Gastrocnemius medialis (tissue), 4 donors: ENCODE measurements around the gene RSU1. TPM values are rescaled to one million over a fixed set of nuclear protein-coding genes. Genes with fewer than 3 reads are reported as not detected.
A peak's percentile ranks its signal among the peaks of the same experiment; 100 is the strongest.

Source experiments
- ATAC-seq, 2 donors: fragments of 150-250 bp; one replicate each; pipeline ENCODE4 v1.9.1; 2016
- DNase-seq, 2 donors: peaks; one replicate each; pipeline ENCODE4 v3.0.0-alpha.2; 2019
- H3K27ac ChIP-seq, 4 donors: fragments of 200-600 bp; sonication (generic); 1 replicate in 1 of 4; 2 replicates in 3 of 4; pipeline ENCODE4 v1.5.1; 2016 to 2018; ENCODE audit warnings: mild to moderate bottlenecking in 2 of 4, moderate library complexity in 1 of 4
- H3K27me3 ChIP-seq, 3 donors: fragments of 200-600 bp; sonication (generic) in 2 of 3; 1 replicate in 1 of 3; 2 replicates in 2 of 3; pipeline versions ENCODE4 v1.5.1 to v1.6.0; 2016 to 2019; ENCODE audit warnings: mild to moderate bottlenecking in 1 of 3, moderate library complexity in 1 of 3
- H3K36me3 ChIP-seq, 2 donors: fragments of 200-600 bp; sonication (generic) in 1 of 2; one replicate each; pipeline ENCODE4 v1.5.1; 2017 to 2018
- H3K4me1 ChIP-seq, 2 donors: fragments of 200-600 bp; sonication (generic) in 1 of 2; one replicate each; pipeline ENCODE4 v1.5.1; 2016 to 2017; ENCODE audit warnings: mild to moderate bottlenecking in 2 of 2
- H3K4me3 ChIP-seq, 4 donors: fragments of 200-600 bp; sonication (generic) in 3 of 4; 1 replicate in 1 of 4; 2 replicates in 3 of 4; pipeline ENCODE4 v1.5.1; 2016 to 2019; ENCODE audit warnings: mild to moderate bottlenecking in 2 of 4
- H3K9me3 ChIP-seq, 3 donors: fragments of 200-600 bp; sonication (generic) in 2 of 3; 1 replicate in 1 of 3; 2 replicates in 2 of 3; pipeline ENCODE4 v1.5.1; 2016 to 2019
- CTCF ChIP-seq, 5 experiments: fragments of 450-650 bp in 3 of 5; fragments of 200-600 bp in 2 of 5; sonication (generic) in 2 of 5; IDR thresholded peaks in 4 of 5; conservative IDR thresholded peaks in 1 of 5; 1 replicate in 4 of 5; 2 replicates in 1 of 5; pipeline ENCODE4 v1.5.1; 2016 to 2019; ENCODE audit warnings: antibody characterized with exemption in 5 of 5, mild to moderate bottlenecking in 3 of 5, moderate library complexity in 3 of 5
- POLR2A ChIP-seq, 2 donors: fragments of 450-650 bp; IDR thresholded peaks; one replicate each; pipeline ENCODE4 v1.6.1; 2017; ENCODE audit warnings: antibody characterized with exemption in 2 of 2, mild to moderate bottlenecking in 2 of 2, moderate library complexity in 2 of 2
- in situ Hi-C, 4 donors: fragments of 200-750 bp; cut with MboI; loops; one replicate each; pipeline versions ENCODE4 v1.15.0 to v1.8.0; 2017; ENCODE audit warnings: low sequenced_read_pairs in 4 of 4
- intact Hi-C: fragments of 100-400 bp; cut with DNase I; formaldehyde crosslinking; loops from one replicate; pipeline ENCODE4 v1.15.1; 2023; ENCODE audit warnings: low total_unique reads
- total RNA-seq, 4 donors: library from RNA; depleted of rRNA; stranded (reverse); fragments of >200 nt; gene quantifications; one replicate each; pipeline versions ENCODE4 v1.1.0 to v1.2.3, GENCODE V29; 2016

RSU1 gene
- total RNA-seq, 4 donors from 2014 or later: 24.2 to 32.8 (median 26.1) TPM

GRCh38 chr10:16820018-16820417 is 2.8 kb upstream of the RSU1 start:
- no peaks in the 10 kb centered on the region for H3K36me3 ChIP-seq
- TF ChIP-seq POLR2A (IDR thresholded peaks at IDR 0.05) (no peak), CTCF (IDR thresholded peaks at IDR 0.05 in 4 of 5, conservative IDR thresholded peaks at IDR 0.05 in 1 of 5) (no peak)
- H3K4me3 ChIP-seq: no peak overlapping the region
- no peaks in the 10 kb centered on the region for H3K27me3 ChIP-seq
- peaks cover 18 to 20% of the 10 kb centered on the region in 2 donors for H3K4me1 ChIP-seq
- DNase-seq (no peak), ATAC-seq (no peak)
- H3K27ac ChIP-seq: no peak overlapping the region
- intact Hi-C loops (no loop called here), in situ Hi-C loops (loop anchor here in 3 of 4 donors (25.0 kb wide), 3 partner anchors 383 to 1842 kb away; partner anchors contain the start of genes ARL5B (in 1 of the 3), NMT2 (in 1 of the 3), NSUN6 (in 1 of the 3) and PTER (in 1 of the 3))
- H3K9me3 ChIP-seq: no peaks in the 10 kb centered on the region

GRCh38 chr10:16819436-16819835 is 2.2 kb upstream of the RSU1 start:
- DNase-seq (no peak), ATAC-seq (no peak)
- intact Hi-C loops: loop anchor here (5.0 kb wide), 1 partner anchor 383 kb away; the partner anchor contains the start of gene TRDMT1
- Histone ChIP-seq H3K9me3 (no peaks in the 10 kb centered on the region), H3K36me3 (no peaks in the 10 kb centered on the region), H3K27me3 (no peaks in the 10 kb centered on the region), H3K27ac (no peak overlapping the region), H3K4me1 (peaks cover 18 to 20% of the 10 kb centered on the region in 2 donors), H3K4me3 (no peak overlapping the region)
- in situ Hi-C loops: loop anchor here in 3 of 4 donors (25.0 kb wide), 3 partner anchors 382 to 1843 kb away; partner anchors contain the start of genes ARL5B (in 1 of the 3), NMT2 (in 1 of the 3), NSUN6 (in 1 of the 3) and PTER (in 1 of the 3)
- TF ChIP-seq CTCF (IDR thresholded peaks at IDR 0.05 in 4 of 5, conservative IDR thresholded peaks at IDR 0.05 in 1 of 5) (no peak), POLR2A (IDR thresholded peaks at IDR 0.05) (no peak)

- DNase-seq (no peak), ATAC-seq (no peak)
- in situ Hi-C loops: loop anchor here in 3 of 4 donors (25.0 kb wide), 3 partner anchors 382 to 1843 kb away; partner anchors contain the start of genes ARL5B (in 1 of the 3), NMT2 (in 1 of the 3), NSUN6 (in 1 of the 3) and PTER (in 1 of the 3)
- H3K4me1 ChIP-seq: peaks cover 18 to 20% of the 10 kb centered on the region in 2 donors
- intact Hi-C loops: loop anchor here (5.0 kb wide), 1 partner anchor 383 kb away; the partner anchor contains the start of gene TRDMT1
- H3K27ac ChIP-seq: no peak overlapping the region
- H3K4me3 ChIP-seq: no peak overlapping the region
- TF ChIP-seq CTCF (IDR thresholded peaks at IDR 0.05 in 4 of 5, conservative IDR thresholded peaks at IDR 0.05 in 1 of 5) (no peak), POLR2A (IDR thresholded peaks at IDR 0.05) (no peak)
- H3K27me3 ChIP-seq: no peaks in the 10 kb centered on the region
- H3K36me3 ChIP-seq: no peaks in the 10 kb centered on the region
- H3K9me3 ChIP-seq: no peaks in the 10 kb centered on the region
Measured at GRCh38 chr10:16819026-16819425, 1.8 kb upstream of the RSU1 start.

- H3K4me1 ChIP-seq: peaks cover 18 to 20% of the 10 kb centered on the region in 2 donors
- TF ChIP-seq CTCF (IDR thresholded peaks at IDR 0.05 in 4 of 5, conservative IDR thresholded peaks at IDR 0.05 in 1 of 5): no peak
- no peak for TF ChIP-seq POLR2A (IDR thresholded peaks at IDR 0.05)
- ATAC-seq: no peak
Measured at GRCh38 chr10:16816830-16817124, 447 bp downstream of the RSU1 start.

More at GRCh38 chr10:16816830-16817124, 447 bp downstream of the RSU1 start:
- intact Hi-C loops: loop anchor here (5.0 kb wide), 1 partner anchor 386 kb away; the partner anchor contains the start of gene TRDMT1
- H3K36me3 ChIP-seq: no peaks in the 10 kb centered on the region
- H3K9me3 ChIP-seq: no peaks in the 10 kb centered on the region
- H3K27me3 ChIP-seq: no peaks in the 10 kb centered on the region
- no peak for DNase-seq
- H3K27ac ChIP-seq: peak overlapping the region; percentile 82 to 91 (median 86)
- in situ Hi-C loops: loop anchor here in 3 of 4 donors (25.0 kb wide), 3 partner anchors 379 to 1846 kb away; partner anchors contain the start of genes ARL5B (in 1 of the 3), NMT2 (in 1 of the 3), NSUN6 (in 1 of the 3) and PTER (in 1 of the 3)
- H3K4me3 ChIP-seq: peak overlapping the region; percentile 70 to 91 (median 76)
